Natural killer cell (primary cell): ENCODE data around the gene ATP5PB. TPM values are rescaled to one million over a fixed set of nuclear protein-coding genes. Genes with fewer than 3 reads are reported as not detected.

ENCODE experiments used
- ATAC-seq, 3 donors: fragments of 150-1000 bp in 2 of 3; fragments of 200-7000 bp in 1 of 3; cut with Tn5 transposase; 1 replicate in 1 of 3; 2 replicates in 2 of 3; pipeline ENCODE4 v1.10.0; 2021; ENCODE audit warnings: mild to moderate bottlenecking in 2 of 3, moderate library complexity in 2 of 3
- DNase-seq, 2 donors: peaks; one replicate each; pipeline versions ENCODE4 v3.0.0 to v3.0.0-alpha.2; 2013 to 2021; ENCODE audit warnings: mixed read lengths in 1 of 2
- H3K27ac ChIP-seq: one replicate; pipeline ENCODE4 v1.5.1; 2013; ENCODE audit warnings: mild to moderate bottlenecking, low read length
- H3K27me3 ChIP-seq: one replicate; pipeline ENCODE4 v1.6.1; 2013; ENCODE audit warnings: low read length; ENCODE audit not compliant: control insufficient read depth, insufficient read depth
- H3K36me3 ChIP-seq: one replicate; pipeline ENCODE4 v1.6.1; 2013; ENCODE audit warnings: low read length; ENCODE audit not compliant: control insufficient read depth, insufficient read depth
- H3K4me1 ChIP-seq: one replicate; pipeline ENCODE4 v1.6.1; 2013; ENCODE audit warnings: low read length; ENCODE audit not compliant: control insufficient read depth, insufficient read depth
- H3K4me3 ChIP-seq: one replicate; pipeline ENCODE4 v1.5.1; 2013; ENCODE audit warnings: low read length
- H3K9me3 ChIP-seq: one replicate; pipeline ENCODE4 v1.6.1; 2013; ENCODE audit warnings: low read length; ENCODE audit not compliant: control insufficient read depth, insufficient read depth
- H3K27ac Mint-ChIP-seq, 2 donors: one replicate each; pipeline ENCODE4 v1.8.0; 2022; ENCODE audit warnings: mild to moderate bottlenecking in 2 of 2, mixed read lengths in 2 of 2, moderate library complexity in 1 of 2
- H3K27me3 Mint-ChIP-seq, 2 donors: one replicate each; pipeline ENCODE4 v1.8.0; 2022; ENCODE audit warnings: low read depth in 2 of 2, mixed read lengths in 2 of 2
- H3K36me3 Mint-ChIP-seq: one replicate; pipeline ENCODE4 v1.8.0; 2022; ENCODE audit warnings: mixed read lengths
- H3K4me1 Mint-ChIP-seq, 2 donors: one replicate each; pipeline ENCODE4 v1.8.0; 2022; ENCODE audit warnings: mixed read lengths in 2 of 2
- H3K4me3 Mint-ChIP-seq: one replicate; pipeline ENCODE4 v1.8.0; 2022; ENCODE audit warnings: mild to moderate bottlenecking, moderate library complexity, mixed read lengths
- H3K9me3 Mint-ChIP-seq, 2 donors: one replicate each; pipeline ENCODE4 v1.8.0; 2022; ENCODE audit warnings: mixed read lengths in 2 of 2
- CTCF ChIP-seq: fragments of 200-600 bp; IDR thresholded peaks from one replicate; pipeline ENCODE4 v1.8.0; 2022; ENCODE audit warnings: antibody characterized with exemption
- WGBS: methylation state at CpG from one replicate; pipeline ENCODE4 v1.1.7; 2013; ENCODE audit warnings: missing lambda C conversion rate; ENCODE audit not compliant: insufficient coverage; 5-methylcytosine and 5-hydroxymethylcytosine counted together
- intact Hi-C: fragments of 100-400 bp; cut with micrococcal nuclease; formaldehyde crosslinking; loops from one replicate; pipeline ENCODE4 v1.14.2; 2022
- total RNA-seq, 4 donors: library from RNA; stranded (reverse); fragments of 120-200 nt in 1 of 4; gene quantifications; one replicate each; pipeline versions ENCODE4 v1.2.3 to v1.2.4, GENCODE V29; 2013 to 2022

Gene ATP5PB
- total RNA-seq, 3 donors from 2014 or later (not counting 1 experiment from before 2014, with no cell fraction given) = 105 to 115 (median 105) TPM

GRCh38 chr1:111442457-111442856, 6.8 kb upstream of the ATP5PB start:
- Mint-ChIP-seq H3K9me3 (no peaks in the 10 kb centered on the region), H3K27ac (no peak overlapping the region), H3K4me1 (peaks cover 13 to 15% of the 10 kb centered on the region in 2 donors), H3K4me3 (no peak overlapping the region), H3K27me3 (no peaks in the 10 kb centered on the region), H3K36me3 (peaks cover 24% of the 10 kb centered on the region)
- TF ChIP-seq CTCF = no peak
- no peak overlapping the region for H3K27ac ChIP-seq
- H3K4me1 ChIP-seq = no peaks in the 10 kb centered on the region
- intact Hi-C loops = no loop called here
- 99% methylated on average over 3 of the region's 4 CpGs for WGBS
- no peak overlapping the region for H3K4me3 ChIP-seq
- H3K36me3 ChIP-seq = peaks cover 64% of the 10 kb centered on the region
- DNase-seq (no peak), ATAC-seq (no peak)
- H3K27me3 ChIP-seq = no peaks in the 10 kb centered on the region
- H3K9me3 ChIP-seq = no peaks in the 10 kb centered on the region

GRCh38 chr1:111444031-111444430, 5.2 kb upstream of the ATP5PB start:
- H3K27ac ChIP-seq = no peak overlapping the region
- H3K9me3 ChIP-seq = no peaks in the 10 kb centered on the region
- H3K36me3 ChIP-seq = peaks cover 54% of the 10 kb centered on the region
- no peaks in the 10 kb centered on the region for H3K27me3 ChIP-seq
- H3K27me3 Mint-ChIP-seq = no peaks in the 10 kb centered on the region
- H3K4me1 ChIP-seq = peaks cover 5% of the 10 kb centered on the region
- no peaks in the 10 kb centered on the region for H3K9me3 Mint-ChIP-seq
- TF ChIP-seq CTCF = no peak
- H3K4me3 Mint-ChIP-seq = no peak overlapping the region
- H3K27ac Mint-ChIP-seq = no peak overlapping the region
- 92% methylated on average over 2 of the region's 3 CpGs for whole genome bisulfite sequencing
- peaks cover 23 to 28% of the 10 kb centered on the region in 2 donors for H3K4me1 Mint-ChIP-seq
- H3K4me3 ChIP-seq = no peak overlapping the region
- ATAC-seq (no peak), DNase-seq (no peak)
- H3K36me3 Mint-ChIP-seq = peaks cover 24% of the 10 kb centered on the region
- intact Hi-C loops = no loop called here

DNA sequence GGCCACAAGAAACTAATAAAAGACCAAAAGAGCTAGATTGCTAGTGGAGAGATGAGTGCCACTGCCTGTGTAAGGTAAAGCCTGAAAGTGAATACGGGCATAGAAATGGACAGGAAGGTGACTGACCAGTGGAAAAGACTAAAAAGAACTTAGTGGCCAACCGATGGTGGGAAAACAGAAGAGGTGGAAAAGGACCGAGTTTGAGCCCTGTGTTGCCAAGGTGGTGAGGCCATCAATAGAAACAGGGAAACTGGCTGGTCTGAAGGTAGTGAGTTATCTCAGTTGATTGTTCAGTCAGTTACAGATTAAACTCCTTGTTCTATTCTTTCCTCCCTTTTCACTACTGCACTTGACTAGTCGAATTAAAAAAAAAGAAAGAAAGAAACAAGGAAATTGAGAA, 2.7 kb upstream of the ATP5PB start:
- peaks cover 44% of the 10 kb centered on the region for H3K36me3 ChIP-seq

More for the DNA sequence above, 2.7 kb upstream of the ATP5PB start:
- TF ChIP-seq CTCF = no peak
- no peaks in the 10 kb centered on the region for H3K9me3 ChIP-seq
- H3K4me1 Mint-ChIP-seq = peaks cover 48 to 53% of the 10 kb centered on the region in 2 donors
- no peaks in the 10 kb centered on the region for H3K27me3 ChIP-seq
- DNase-seq (no peak), ATAC-seq (no peak)
- no peak overlapping the region for H3K4me3 ChIP-seq
- H3K36me3 Mint-ChIP-seq = peaks cover 17% of the 10 kb centered on the region
- peak overlapping the region; percentile 29 for H3K4me3 Mint-ChIP-seq
- no peaks in the 10 kb centered on the region for H3K27me3 Mint-ChIP-seq
- peak overlapping the region in 1 of 2 donors; percentile 97 for H3K27ac Mint-ChIP-seq
- intact Hi-C loops = no loop called here
- H3K9me3 Mint-ChIP-seq = no peaks in the 10 kb centered on the region
- WGBS = 92% methylated on average over 3 of the region's 4 CpGs
- peaks cover 13% of the 10 kb centered on the region for H3K4me1 ChIP-seq
- no peak overlapping the region for H3K27ac ChIP-seq
